Muscle layer of colon (tissue), 2 donors: ENCODE data around the gene COPB1.

Source experiments
- H3K27ac ChIP-seq: one replicate; pipeline ENCODE4 v1.7.0; 2013; ENCODE audit warnings: low read depth, mild to moderate bottlenecking, low read length, moderate library complexity
- H3K27me3 ChIP-seq, 2 donors: one replicate each; pipeline ENCODE4 v1.7.0; 2013; ENCODE audit warnings: low read length in 2 of 2, mild to moderate bottlenecking in 2 of 2; ENCODE audit not compliant: insufficient read depth in 2 of 2, control insufficient read depth in 1 of 2
- H3K36me3 ChIP-seq: one replicate; pipeline ENCODE4 v1.7.0; 2013; ENCODE audit warnings: mild to moderate bottlenecking, low read length; ENCODE audit not compliant: insufficient read depth
- H3K4me1 ChIP-seq: one replicate; pipeline ENCODE4 v1.7.0; 2013; ENCODE audit warnings: mild to moderate bottlenecking, low read length; ENCODE audit not compliant: insufficient read depth
- H3K4me3 ChIP-seq, 2 donors: one replicate each; pipeline ENCODE4 v1.7.0; 2013; ENCODE audit warnings: low read length in 2 of 2, low read depth in 1 of 2, mild to moderate bottlenecking in 1 of 2, moderate library complexity in 1 of 2
- H3K9ac ChIP-seq: one replicate; pipeline ENCODE4 v1.7.0; 2013; ENCODE audit warnings: low read length
- H3K9me3 ChIP-seq: one replicate; pipeline ENCODE4 v1.7.0; 2013; ENCODE audit warnings: mild to moderate bottlenecking, low read length
- donor health status: abdominal sarcoma.
- donor health status: Adenocarcinoma of cecum.

COPB1 gene

DNA sequence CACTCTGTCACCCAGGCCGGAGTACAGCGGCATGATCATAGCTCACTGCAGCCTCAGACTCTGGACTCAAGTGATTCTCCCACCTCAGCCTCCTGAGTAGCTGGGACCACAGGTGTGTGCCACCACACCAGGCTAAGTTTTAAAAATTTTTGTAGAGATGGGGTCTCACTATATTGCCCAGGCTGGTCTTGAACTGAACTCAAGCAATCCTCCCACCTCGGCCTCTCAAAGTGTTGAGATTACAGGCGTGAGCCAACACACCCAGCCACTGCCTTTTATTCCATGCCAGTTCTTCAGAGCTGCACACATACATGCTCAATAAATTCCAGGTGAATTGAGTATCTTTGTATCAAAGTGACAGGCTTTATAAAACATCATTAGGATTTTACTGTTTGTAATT is 2.4 kb upstream of the COPB1 start:
- Histone ChIP-seq H3K4me3 (no peak overlapping the region), H3K9me3 (no peaks in the 10 kb centered on the region), H3K36me3 (peaks cover 41% of the 10 kb centered on the region), H3K27ac (no peak overlapping the region), H3K27me3 (no peaks in the 10 kb centered on the region), H3K9ac (no peak overlapping the region), H3K4me1 (peaks cover 15% of the 10 kb centered on the region)

DNA sequence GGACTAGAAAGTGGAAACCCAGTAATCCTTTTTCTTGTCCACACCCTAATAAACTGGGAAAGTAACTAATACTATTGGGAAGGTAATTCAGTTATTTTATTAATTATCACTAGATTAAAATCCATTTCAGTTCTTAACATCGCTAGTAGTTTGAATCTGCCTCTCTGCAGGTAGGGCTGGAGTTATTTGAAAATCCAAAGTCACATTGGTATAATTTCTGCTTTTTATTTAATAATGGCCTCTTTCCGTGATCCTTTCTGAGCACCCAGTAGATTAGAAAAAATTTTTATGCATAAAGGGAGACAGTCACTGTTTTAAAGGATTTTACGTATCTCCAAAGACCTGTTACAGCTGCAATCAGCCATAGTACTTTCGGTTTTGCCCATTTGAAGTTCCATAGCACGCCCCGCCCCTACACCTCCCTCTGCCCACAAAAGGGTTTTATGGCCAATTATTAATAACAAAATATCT is 605 bp upstream of the COPB1 start:
- no peaks in the 10 kb centered on the region for H3K27me3 ChIP-seq

DNA sequence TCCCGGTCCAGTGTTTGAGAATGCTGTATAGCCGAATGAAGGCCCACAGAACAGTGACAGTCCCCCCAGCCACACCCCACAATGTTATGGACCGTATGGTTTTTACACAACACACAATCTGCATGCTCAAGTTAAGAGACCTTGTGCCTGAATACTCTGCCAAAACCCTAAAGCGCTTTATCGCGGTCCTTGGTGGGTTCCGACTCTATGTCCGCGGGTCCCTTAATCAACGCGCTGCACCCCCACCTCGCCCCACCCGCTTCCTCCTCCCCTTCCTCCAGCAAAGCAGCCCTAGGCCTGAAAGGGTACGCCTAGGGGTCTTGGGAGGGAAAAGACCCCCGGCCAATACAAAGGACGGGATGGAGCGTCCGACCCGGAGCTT is 442 bp downstream of the COPB1 start:
- Histone ChIP-seq H3K4me1 (peaks cover 23% of the 10 kb centered on the region), H3K9me3 (no peaks in the 10 kb centered on the region), H3K9ac (peak overlapping the region; percentile 60), H3K27me3 (no peaks in the 10 kb centered on the region), H3K4me3 (peak overlapping the region; percentile 28 to 69), H3K27ac (peak overlapping the region; percentile 8), H3K36me3 (peaks cover 36% of the 10 kb centered on the region)

More for the DNA sequence above, 605 bp upstream of the COPB1 start:
- Histone ChIP-seq H3K9ac (peak overlapping the region; percentile 45), H3K36me3 (peaks cover 35% of the 10 kb centered on the region), H3K4me1 (peaks cover 23% of the 10 kb centered on the region), H3K4me3 (peak overlapping the region; percentile 28 to 69), H3K27ac (peak overlapping the region; percentile 79), H3K9me3 (no peaks in the 10 kb centered on the region)

DNA sequence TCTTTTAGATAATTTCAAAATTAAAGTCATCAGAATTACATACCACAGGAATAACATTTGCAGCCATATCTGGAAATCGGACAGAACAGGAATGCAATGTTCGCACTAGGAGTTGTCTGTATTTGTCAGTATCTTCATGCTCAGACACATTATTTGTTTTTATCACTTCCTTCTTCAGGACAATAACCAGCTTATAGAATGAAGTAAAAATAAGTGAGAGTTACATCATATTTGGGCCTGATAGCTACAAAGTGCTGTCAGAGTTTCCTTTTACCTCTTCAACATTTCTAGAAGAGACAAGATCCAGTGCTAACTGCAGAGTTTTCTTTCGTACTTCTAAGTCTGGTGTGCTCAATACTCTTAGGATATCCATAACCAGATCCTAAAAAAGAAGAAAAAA is 18.9 kb downstream of the COPB1 start:
- Histone ChIP-seq H3K36me3 (peaks cover 66% of the 10 kb centered on the region), H3K9me3 (no peaks in the 10 kb centered on the region), H3K27me3 (no peaks in the 10 kb centered on the region), H3K9ac (no peak overlapping the region), H3K27ac (no peak overlapping the region), H3K4me3 (no peak overlapping the region), H3K4me1 (no peaks in the 10 kb centered on the region)

DNA sequence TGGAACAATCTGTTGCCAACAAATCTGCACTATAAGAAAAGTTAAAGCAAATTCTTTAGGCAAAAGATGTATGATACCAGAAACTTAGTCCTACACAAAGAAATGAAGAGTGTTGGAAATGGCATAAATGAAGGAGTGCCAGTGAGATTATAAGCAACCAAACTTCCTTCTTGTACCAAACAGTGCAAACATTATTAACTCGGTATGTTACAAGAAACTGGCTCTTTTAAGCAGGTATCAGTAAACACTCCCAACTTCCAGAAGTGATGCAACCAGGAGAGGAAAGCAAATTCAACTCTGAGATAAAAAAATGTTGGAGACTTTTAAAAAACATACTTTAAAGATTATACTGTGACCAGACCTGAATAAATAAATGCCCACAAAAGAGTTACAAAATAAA is 28.5 kb downstream of the COPB1 start:
- Histone ChIP-seq H3K27ac (no peak overlapping the region), H3K36me3 (peaks cover 89% of the 10 kb centered on the region), H3K9me3 (no peaks in the 10 kb centered on the region), H3K4me3 (no peak overlapping the region), H3K4me1 (no peaks in the 10 kb centered on the region), H3K27me3 (no peaks in the 10 kb centered on the region), H3K9ac (no peak overlapping the region)

DNA sequence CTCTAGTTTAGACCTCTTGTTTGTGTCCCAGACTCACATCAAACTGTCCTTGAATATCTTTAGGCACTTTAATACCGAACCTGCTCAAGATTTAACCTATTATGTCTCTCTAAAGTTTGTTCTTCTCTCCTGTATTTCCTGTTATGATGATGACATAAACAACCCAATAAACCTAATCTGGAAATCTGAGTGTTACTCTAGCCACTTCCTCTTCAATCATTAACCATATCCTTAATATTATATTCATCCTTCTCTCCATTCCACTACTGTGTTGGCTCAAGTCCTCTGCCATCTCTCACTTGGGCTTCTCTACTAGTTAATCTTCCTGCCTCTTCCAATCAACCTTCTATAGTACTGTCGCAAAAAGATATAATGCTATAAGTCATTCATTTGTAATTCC is 36.0 kb downstream of the COPB1 start:
- Histone ChIP-seq H3K4me3 (no peak overlapping the region), H3K9me3 (no peaks in the 10 kb centered on the region), H3K9ac (no peak overlapping the region), H3K36me3 (peaks cover 84% of the 10 kb centered on the region), H3K27ac (no peak overlapping the region), H3K4me1 (no peaks in the 10 kb centered on the region), H3K27me3 (no peaks in the 10 kb centered on the region)

DNA sequence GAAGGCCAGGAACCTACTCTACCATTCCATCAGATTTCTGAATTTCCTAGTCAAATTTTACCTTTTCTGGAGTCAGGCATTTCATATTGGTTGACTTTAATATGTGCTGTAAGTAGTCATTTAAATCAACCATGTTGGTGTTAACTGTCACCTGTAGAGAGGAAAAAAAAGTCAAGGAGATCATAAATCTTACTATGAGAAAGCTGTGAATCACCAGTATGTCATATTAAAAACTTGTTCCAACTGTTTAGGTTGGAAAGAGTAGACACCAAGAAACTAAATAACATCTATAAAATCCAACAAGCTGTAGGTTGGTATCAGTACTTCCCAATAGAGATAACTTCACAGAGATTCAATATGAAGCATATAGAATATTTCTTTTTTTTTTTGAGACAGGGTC is 39.5 kb downstream of the COPB1 start:
- no peak overlapping the region for H3K27ac ChIP-seq
- no peaks in the 10 kb centered on the region for H3K9me3 ChIP-seq
- no peak overlapping the region for H3K4me3 ChIP-seq
- H3K9ac ChIP-seq, result no peak overlapping the region
- H3K36me3 ChIP-seq, result peaks cover 67% of the 10 kb centered on the region
- H3K4me1 ChIP-seq, result no peaks in the 10 kb centered on the region
- H3K27me3 ChIP-seq, result no peaks in the 10 kb centered on the region

DNA sequence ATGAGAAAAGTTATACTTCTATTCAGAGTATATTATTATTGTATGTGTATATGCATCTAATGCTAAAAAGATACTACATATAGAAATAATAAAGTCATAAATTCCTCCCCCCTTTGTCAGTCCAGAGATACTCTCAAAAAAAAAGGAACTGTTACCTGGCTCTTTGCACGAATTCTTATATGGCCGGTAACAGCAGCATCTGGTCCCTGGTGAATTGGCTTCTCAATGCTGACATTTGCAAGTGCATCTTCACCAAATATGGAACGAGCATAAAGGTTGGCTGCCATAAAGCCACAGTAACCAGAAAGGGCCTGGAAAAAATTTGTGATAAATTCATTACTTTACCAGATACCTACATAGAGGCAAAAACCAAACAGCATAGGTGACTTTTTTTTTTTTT is 41.2 kb downstream of the COPB1 start:
- Histone ChIP-seq H3K4me1 (no peaks in the 10 kb centered on the region), H3K27me3 (no peaks in the 10 kb centered on the region), H3K9ac (no peak overlapping the region), H3K27ac (no peak overlapping the region), H3K36me3 (peaks cover 49% of the 10 kb centered on the region), H3K4me3 (no peak overlapping the region), H3K9me3 (no peaks in the 10 kb centered on the region)

DNA sequence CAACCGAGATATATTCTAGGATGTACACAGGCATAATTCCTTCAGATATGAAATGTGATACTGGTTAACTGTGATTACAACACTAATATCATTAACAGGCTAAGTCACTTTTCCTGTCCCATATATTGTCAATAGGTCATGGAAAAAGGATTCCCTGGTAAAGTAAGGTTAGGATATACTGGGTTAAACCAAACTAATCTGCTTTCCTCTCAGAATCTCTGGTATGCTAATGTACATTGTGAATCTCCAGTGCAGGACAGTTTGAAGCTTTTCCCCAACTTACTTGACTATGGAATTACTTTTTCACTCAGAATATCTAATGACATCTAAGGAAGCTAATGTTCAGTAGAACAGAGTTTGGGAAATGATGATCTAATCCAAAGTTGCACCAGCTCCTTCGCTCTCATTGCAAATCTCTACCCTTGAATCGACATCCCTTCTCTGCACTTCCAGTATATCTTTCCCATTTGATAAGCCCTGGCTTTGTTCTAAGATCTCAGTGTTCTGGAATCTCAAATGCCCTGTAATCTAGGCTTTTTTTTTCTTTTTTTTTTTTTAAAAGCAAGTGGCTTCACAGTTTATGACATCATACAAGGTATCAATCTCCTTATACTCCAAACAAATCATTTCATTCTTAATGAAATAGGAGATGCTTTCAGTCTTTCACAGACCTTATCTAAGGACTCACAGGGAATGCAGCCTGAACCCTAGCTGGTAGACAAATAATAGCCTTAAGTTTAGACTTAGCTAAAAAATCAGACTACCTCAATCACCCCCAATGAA is 43.8 kb downstream of the COPB1 start:
- H3K9me3 ChIP-seq, result no peaks in the 10 kb centered on the region
- peaks cover 30% of the 10 kb centered on the region for H3K36me3 ChIP-seq
- H3K4me3 ChIP-seq, result no peak overlapping the region
- H3K9ac ChIP-seq, result no peak overlapping the region
- no peak overlapping the region for H3K27ac ChIP-seq
- H3K4me1 ChIP-seq, result no peaks in the 10 kb centered on the region
- no peaks in the 10 kb centered on the region for H3K27me3 ChIP-seq

DNA sequence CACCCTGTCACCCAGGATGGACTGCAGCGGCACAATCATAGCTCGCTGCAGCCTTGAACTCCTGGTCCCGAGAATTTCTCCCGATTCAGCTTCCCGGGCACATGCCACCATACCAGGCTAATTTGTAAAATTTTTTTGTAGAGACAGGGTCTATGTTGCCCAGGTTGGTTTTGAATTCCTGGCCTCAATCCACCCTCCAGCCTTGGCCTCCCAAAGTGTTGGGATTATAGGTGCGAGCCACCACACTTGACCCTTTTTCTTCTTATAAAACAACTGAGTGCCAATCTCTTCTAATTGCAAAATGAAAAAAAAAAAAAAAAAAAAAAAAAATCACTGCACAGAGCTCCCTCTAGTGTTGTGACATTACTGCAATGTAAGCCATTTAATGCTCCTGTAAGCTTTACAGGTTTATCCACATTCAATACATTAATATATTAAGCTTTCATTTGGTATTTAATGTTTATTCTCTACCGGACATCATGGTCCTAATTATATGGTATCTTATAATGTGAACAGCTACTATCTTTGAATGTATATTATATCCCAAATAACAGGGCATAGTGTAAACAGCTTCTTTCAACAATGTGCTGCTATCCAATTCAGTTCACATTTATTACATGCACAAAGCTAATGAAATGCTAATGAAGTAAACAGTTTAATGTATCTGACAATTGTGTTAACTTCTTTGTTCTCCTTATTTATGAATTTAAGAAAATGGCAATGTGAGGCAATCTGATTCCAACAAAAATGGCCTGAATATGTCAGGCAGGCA is 44.6 kb downstream of the COPB1 start:
- H3K9ac ChIP-seq, result no peak overlapping the region
- no peak overlapping the region for H3K4me3 ChIP-seq
- no peaks in the 10 kb centered on the region for H3K27me3 ChIP-seq
- H3K27ac ChIP-seq, result no peak overlapping the region
- H3K9me3 ChIP-seq, result no peaks in the 10 kb centered on the region
- H3K36me3 ChIP-seq, result peaks cover 22% of the 10 kb centered on the region
- H3K4me1 ChIP-seq, result no peaks in the 10 kb centered on the region

DNA sequence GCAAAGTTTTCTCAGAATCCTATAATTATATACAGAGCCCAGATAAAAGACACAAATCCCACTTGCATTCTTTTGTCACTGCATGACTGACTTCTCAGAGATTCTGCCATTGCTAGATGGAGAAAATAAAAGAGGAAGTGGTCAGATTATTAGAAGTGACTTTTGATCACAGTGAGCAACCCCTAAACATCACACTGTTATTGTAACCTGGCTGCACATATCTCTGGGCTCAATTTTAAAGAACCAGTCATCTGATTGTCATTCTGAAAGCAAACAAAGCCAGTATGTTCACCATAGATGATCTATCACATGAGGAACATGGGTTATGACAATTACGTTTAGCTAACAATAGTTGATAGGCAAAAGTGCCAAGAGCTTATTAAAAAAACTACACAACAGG is 47.8 kb downstream of the COPB1 start:
- no peak overlapping the region for H3K4me3 ChIP-seq

More for the DNA sequence above, 47.8 kb downstream of the COPB1 start:
- Histone ChIP-seq H3K4me1 (no peaks in the 10 kb centered on the region), H3K27ac (no peak overlapping the region), H3K9ac (no peak overlapping the region), H3K27me3 (no peaks in the 10 kb centered on the region), H3K36me3 (peaks cover 10% of the 10 kb centered on the region), H3K9me3 (no peaks in the 10 kb centered on the region)
